Activated naive CD8-positive, alpha-beta T cell (primary cell): ENCODE results near the gene UFL1.
"Not testable (repeated sequence)": the region's sequence is repeated elsewhere in the genome, so short reads cannot be mapped to it uniquely, and the experiment has no call there.

Experiments used
- H3K27ac Mint-ChIP-seq: one replicate; pipeline ENCODE4 v1.8.0; 2021; ENCODE audit warnings: mixed read lengths
- H3K27me3 Mint-ChIP-seq: one replicate; pipeline ENCODE4 v1.8.0; 2021; ENCODE audit warnings: mixed read lengths
- H3K36me3 Mint-ChIP-seq: one replicate; pipeline ENCODE4 v1.8.0; 2021; ENCODE audit warnings: mixed read lengths
- H3K4me1 Mint-ChIP-seq: one replicate; pipeline ENCODE4 v1.8.0; 2021; ENCODE audit warnings: low read depth, mixed read lengths
- H3K4me3 Mint-ChIP-seq: one replicate; pipeline ENCODE4 v1.8.0; 2021; ENCODE audit warnings: mild to moderate bottlenecking, mixed read lengths
- H3K9me3 Mint-ChIP-seq: one replicate; pipeline ENCODE4 v1.8.0; 2021; ENCODE audit warnings: low read depth, mixed read lengths

The UFL1 gene

DNA sequence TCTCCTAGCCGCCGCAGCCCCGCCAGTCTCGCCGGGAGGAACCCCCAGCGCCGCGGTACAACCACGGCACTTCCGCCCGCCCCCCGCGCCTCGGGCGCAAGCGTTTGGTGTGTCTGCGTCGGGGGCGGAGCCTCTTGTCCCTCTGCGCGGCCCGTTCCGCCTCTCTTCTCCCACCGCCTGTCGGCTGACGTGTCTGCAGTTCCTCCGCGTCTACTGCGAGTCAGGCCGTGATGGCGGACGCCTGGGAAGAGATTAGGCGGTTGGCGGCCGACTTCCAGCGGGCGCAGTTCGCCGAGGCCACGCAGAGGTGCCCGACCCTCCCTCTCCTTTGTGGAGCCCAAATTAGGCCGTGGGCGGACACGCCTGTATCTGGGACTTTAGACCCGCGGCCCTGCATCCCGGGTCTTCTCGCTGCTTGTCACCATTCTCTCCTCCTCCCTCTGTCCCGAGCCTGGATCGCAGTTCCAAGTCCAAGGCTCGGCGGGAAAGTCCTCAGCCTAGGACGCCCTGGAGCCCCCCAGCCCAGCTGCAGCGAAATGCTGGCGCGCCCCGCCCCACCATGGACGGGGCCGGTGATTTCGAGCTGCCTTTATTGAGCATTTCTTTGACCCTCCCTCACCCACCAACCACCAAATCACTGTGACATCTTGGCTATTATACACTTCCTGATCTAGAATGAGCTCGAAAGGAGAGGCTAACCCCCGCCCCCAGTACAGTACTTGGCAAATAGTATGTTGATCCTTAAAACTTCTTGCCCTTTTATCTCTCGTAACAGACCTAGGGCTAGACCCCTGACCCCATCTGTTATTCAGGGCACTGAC, at the start of gene UFL1:
UFL1 (plus strand) TSS at position 163 of the 821 bp plus-strand sequence; CDS start at position 231, 68 bp downstream.
- no peaks in the 10 kb centered on the region for H3K27me3 Mint-ChIP-seq
- peaks cover 37% of the 10 kb centered on the region for H3K4me1 Mint-ChIP-seq
- H3K36me3 Mint-ChIP-seq, result peaks cover 3% of the 10 kb centered on the region
- H3K9me3 Mint-ChIP-seq, result no peaks in the 10 kb centered on the region
- H3K27ac Mint-ChIP-seq, result peak within 1 kb of the TSS; percentile 99
- peak within 1 kb of the TSS; percentile 98 for H3K4me3 Mint-ChIP-seq

DNA sequence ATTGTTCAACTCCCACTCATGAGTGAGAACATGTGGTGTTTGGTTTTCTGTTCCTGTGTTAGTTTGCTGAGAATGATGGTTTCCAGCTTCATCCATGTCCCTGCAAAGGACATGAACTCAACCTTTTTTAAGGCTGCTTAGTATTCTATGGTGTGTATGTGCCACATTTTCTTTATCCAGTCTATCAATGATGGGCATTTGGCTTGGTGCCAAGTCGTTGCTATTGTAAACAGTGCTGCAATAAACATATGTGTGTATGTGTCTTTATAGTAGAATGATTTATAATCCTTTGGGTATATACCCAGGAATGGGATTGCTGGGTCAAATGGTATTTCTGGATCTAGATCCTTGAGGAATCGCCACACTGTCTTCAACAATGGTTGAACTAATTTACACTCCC, 49.3 kb upstream of the UFL1 start:
- H3K4me1 Mint-ChIP-seq, H3K27me3 Mint-ChIP-seq, H3K4me3 Mint-ChIP-seq, H3K36me3 Mint-ChIP-seq, H3K27ac Mint-ChIP-seq: not testable (repeated sequence)
- peaks cover 21% of the 10 kb centered on the region for H3K9me3 Mint-ChIP-seq

DNA sequence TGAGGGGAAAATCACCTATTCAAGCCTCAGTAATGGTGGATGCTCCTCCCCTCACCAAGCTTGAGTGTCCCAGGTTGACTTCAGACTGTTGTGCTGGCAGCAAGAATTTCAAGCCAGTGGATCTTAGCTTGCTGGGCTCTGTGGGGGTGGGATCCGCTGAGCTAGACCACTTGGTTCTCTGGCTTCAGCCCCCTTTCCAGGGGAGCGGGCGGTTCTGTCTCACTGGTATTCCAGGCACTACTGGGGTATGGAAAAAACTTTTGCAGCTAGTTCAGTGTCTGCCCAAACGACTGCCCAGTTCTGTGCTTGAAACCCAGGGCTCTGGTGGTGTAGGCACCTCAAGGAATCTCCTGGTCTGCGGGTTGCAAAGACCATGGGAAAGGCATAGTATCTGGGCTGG, 42.9 kb upstream of the UFL1 start:
- Mint-ChIP-seq H3K27ac (no peak overlapping the region), H3K27me3 (no peaks in the 10 kb centered on the region), H3K9me3 (peaks cover 45% of the 10 kb centered on the region), H3K36me3 (peaks cover 18% of the 10 kb centered on the region), H3K4me3 (no peak overlapping the region), H3K4me1 (no peaks in the 10 kb centered on the region)

DNA sequence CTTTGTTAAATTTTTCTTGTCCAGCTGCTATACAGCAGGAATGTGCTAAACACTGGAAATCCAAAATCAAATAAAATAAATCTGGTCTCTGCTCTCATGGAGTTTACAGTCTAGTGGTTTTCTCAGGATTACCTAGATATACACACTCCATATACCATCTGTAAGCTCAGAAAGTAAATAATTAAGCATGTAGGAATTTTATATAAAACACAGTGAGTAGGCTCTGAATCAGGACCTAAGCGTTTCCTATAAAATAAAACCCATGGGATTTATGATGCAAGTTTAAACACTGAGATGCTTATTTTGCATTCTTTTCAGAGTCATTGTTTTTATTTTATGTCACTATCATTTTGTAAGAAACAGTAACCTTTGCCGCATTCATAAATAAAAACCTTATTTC, 29.7 kb upstream of the UFL1 start:
- Mint-ChIP-seq H3K4me3 (no peak overlapping the region), H3K4me1 (no peaks in the 10 kb centered on the region), H3K36me3 (peaks cover 13% of the 10 kb centered on the region), H3K27me3 (no peaks in the 10 kb centered on the region), H3K9me3 (peaks cover 23% of the 10 kb centered on the region), H3K27ac (no peak overlapping the region)

DNA sequence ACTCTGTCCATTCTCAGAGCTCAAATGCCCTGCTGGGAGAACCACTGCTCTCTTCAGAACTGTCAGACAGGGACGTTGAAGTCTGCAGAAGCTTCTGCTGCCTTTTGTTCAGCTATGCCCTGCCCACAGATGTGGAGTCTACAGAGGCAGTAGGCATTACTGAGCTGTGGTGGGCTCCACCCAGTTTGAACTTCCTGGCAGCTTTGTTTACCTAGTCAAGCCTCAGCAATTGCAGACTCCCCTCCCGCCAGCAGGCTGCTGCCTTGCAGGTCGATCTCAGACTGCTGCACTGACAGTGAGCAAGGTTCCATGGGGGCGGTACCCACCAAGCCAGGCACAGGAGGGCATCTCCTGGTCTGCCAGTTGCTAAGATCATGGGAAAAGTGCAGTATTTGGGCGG, 21.8 kb upstream of the UFL1 start:
- no peak overlapping the region for H3K4me3 Mint-ChIP-seq
- H3K27me3 Mint-ChIP-seq, result no peaks in the 10 kb centered on the region
- H3K9me3 Mint-ChIP-seq, result peaks cover 22% of the 10 kb centered on the region
- H3K36me3 Mint-ChIP-seq, result peaks cover 26% of the 10 kb centered on the region
- peaks cover 32% of the 10 kb centered on the region for H3K4me1 Mint-ChIP-seq
- H3K27ac Mint-ChIP-seq, result no peak overlapping the region

DNA sequence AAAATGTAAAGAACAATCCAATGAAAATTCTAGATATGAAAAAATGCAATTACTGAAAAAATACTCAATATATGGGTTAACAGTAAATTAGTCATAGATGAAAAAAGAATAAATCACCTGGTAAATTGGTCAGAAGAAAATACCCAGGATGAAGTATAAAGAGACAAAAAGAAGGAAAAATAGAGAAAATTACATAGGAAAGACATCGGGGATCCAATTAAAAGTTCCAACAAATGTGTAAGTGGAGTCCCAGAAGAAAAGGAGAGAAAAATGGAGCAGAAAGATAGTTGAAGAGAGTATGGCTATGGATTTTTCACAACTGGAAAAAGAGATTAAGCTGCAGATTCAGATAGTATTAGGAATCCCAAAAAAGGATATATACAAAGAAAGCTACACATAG, 18.7 kb upstream of the UFL1 start:
- H3K27ac Mint-ChIP-seq, result no peak overlapping the region
- H3K9me3 Mint-ChIP-seq, result peaks cover 14% of the 10 kb centered on the region
- H3K36me3 Mint-ChIP-seq, result peaks cover 27% of the 10 kb centered on the region

DNA sequence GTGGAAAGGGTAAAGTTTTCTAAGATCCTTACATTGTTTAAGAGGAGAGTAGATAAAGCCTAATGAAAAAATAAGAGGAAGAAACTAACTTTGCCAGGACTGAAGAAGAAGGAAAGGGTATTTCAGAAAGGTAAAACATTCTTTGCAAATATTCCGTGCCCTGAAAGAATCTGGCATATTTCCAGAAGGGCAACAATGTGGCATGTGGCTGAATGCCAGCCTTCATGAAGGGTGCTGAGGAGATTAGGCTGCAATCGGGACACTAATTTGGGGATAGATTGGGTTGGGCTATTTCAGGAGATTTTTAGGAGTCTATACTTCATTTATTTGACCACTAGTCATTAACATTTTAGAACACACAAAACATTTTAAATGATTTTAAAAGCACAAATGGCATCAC, 16.2 kb upstream of the UFL1 start:
- peaks cover 17% of the 10 kb centered on the region for H3K9me3 Mint-ChIP-seq
- H3K4me1 Mint-ChIP-seq, result peaks cover 6% of the 10 kb centered on the region
- H3K4me3 Mint-ChIP-seq, result no peak overlapping the region
- no peak overlapping the region for H3K27ac Mint-ChIP-seq
- no peaks in the 10 kb centered on the region for H3K27me3 Mint-ChIP-seq
- H3K36me3 Mint-ChIP-seq, result peaks cover 25% of the 10 kb centered on the region

More for the DNA sequence above, 18.7 kb upstream of the UFL1 start:
- peaks cover 26% of the 10 kb centered on the region for H3K4me1 Mint-ChIP-seq
- H3K4me3 Mint-ChIP-seq, result no peak overlapping the region
- no peaks in the 10 kb centered on the region for H3K27me3 Mint-ChIP-seq

DNA sequence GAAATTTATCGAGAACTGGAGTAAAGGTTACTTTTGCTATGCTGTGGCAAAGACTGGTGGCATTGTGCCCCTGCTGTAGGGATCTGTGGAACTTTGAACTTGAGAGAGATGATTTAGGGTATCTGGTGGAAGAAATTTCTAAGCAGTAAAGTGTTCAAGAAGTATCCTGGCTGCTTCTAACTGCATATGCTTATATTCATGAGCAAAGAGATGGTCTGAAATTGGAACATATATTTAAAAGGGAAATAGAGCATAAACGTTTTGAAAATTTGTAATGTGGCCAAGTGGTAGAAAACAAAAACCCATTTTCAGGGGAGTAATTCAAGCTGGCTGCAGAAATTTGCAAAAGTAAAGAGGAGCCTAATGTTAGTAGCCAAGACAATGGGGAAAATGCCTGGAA, 12.3 kb upstream of the UFL1 start:
- Mint-ChIP-seq H3K9me3 (peaks cover 8% of the 10 kb centered on the region), H3K27ac (no peak overlapping the region), H3K4me1 (no peaks in the 10 kb centered on the region), H3K4me3 (no peak overlapping the region), H3K27me3 (no peaks in the 10 kb centered on the region), H3K36me3 (peaks cover 30% of the 10 kb centered on the region)

DNA sequence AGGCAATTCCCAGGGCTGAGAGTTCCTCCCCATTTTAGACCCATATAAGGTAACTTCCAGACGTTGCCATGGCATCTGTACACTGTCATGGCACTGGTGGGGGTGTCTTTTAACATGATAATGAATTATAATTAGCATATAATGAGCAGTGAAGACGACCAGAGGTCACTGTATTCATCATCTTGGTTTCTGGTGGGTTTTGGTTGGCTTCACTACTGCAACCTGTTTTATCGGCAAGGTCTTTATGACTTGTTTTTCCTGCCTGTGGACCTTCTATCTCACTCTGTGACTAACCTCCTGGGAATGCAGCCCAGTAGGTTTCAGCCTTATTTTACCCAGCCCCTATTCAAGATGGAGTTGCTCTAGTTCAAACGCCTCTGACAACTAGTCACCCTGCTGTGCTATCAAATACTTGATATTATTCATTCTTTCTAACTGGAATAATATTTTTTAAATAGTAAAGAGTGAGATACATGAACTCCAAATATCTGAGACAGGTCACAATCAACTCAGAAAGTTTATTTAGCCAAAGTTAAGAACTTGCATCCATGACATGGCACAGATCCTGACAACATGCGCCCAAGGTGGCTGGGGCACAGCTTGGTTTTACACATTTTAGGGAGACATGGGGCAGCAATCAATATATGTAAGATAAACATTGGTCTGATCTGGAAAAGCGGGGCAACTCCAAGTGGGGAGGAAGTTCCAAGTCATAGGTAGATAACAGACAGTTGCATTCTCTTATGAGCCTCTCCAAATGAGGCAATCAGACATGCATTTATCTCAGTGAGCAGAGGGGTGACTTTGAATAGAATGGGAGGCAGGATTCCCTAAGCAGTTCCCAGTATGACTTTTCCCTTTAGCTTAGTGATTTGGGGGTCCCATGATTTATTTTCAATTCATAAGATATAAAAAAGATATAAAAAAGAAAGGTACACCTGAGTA, 1.2 kb upstream of the UFL1 start:
- H3K4me1 Mint-ChIP-seq, result peaks cover 31% of the 10 kb centered on the region
- no peaks in the 10 kb centered on the region for H3K9me3 Mint-ChIP-seq
- H3K27ac Mint-ChIP-seq, result peak overlapping the region; percentile 34
- no peaks in the 10 kb centered on the region for H3K27me3 Mint-ChIP-seq
- peak overlapping the region; percentile 98 for H3K4me3 Mint-ChIP-seq
- H3K36me3 Mint-ChIP-seq, result peaks cover 2% of the 10 kb centered on the region

DNA sequence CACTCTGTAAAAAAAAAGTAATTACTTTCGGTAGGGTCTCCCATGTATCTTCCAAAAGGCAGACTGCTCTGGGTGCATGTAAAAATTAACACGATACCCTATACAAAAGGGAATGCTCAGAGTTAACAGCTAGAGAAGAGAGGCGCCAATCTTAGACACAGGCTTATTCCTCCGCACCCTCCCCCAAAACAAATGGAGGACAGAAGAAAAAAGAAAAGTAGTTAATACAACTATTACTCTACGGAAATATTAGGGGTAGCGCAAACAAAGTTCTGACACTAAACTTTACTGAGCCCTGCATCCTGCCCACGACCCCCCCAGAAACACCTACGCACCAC, 331 bp upstream of the UFL1 start:
- Mint-ChIP-seq H3K27ac (peak overlapping the region; percentile 99), H3K27me3 (no peaks in the 10 kb centered on the region), H3K4me3 (peak overlapping the region; percentile 98), H3K9me3 (no peaks in the 10 kb centered on the region), H3K36me3 (peaks cover 3% of the 10 kb centered on the region), H3K4me1 (peaks cover 34% of the 10 kb centered on the region)

DNA sequence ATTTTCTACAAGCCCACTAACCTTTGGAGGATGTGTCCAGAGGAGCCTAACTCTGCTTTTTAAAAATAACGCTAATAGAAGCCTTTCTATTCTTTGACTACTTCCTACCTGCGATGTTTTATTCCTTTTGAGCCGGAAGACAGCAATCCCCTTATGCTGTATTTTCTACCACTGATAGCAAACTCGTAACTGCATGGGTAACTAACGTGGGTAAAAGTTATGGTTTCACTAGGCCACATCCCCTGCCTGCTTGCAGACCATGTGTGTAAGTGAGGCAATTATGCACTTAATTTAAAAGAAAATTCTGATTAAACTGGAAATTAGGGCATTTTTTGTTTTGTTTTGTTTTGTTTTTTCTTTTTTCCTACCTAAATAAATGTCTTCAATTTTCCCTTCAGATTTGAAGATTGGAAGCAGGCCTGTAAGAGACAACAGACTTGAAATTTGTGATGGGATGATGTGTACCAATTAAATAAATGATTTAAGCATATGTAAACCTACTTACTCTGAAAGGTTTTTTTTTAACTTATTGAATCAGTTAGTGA, 931 bp downstream of the UFL1 start:
- peaks cover 5% of the 10 kb centered on the region for H3K36me3 Mint-ChIP-seq
- no peaks in the 10 kb centered on the region for H3K27me3 Mint-ChIP-seq
- peaks cover 39% of the 10 kb centered on the region for H3K4me1 Mint-ChIP-seq
- H3K27ac Mint-ChIP-seq, result peak overlapping the region; percentile 99
- no peaks in the 10 kb centered on the region for H3K9me3 Mint-ChIP-seq
- peak overlapping the region; percentile 98 for H3K4me3 Mint-ChIP-seq

DNA sequence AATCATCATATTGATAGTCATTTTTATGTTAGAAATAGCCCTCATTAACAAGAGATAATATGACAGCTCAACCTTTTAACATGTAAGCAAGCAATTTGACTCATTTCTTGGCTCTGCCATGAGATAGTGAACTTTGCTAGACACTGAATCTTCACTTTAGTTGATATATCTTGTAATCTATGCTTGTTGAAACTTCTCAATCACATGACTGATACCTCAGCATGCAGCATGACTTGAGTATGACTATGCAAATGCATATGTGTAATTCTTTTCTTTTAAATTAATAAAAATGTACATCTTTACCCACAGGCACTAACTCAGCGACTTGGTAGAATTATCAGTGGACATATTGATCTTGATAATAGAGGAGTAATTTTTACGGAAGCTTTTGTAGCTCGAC, 6.6 kb downstream of the UFL1 start:
- H3K27me3 Mint-ChIP-seq, result no peaks in the 10 kb centered on the region
- no peak overlapping the region for H3K27ac Mint-ChIP-seq
- no peak overlapping the region for H3K4me3 Mint-ChIP-seq
- H3K9me3 Mint-ChIP-seq, result no peaks in the 10 kb centered on the region
- H3K36me3 Mint-ChIP-seq, result peaks cover 30% of the 10 kb centered on the region
- peaks cover 48% of the 10 kb centered on the region for H3K4me1 Mint-ChIP-seq

DNA sequence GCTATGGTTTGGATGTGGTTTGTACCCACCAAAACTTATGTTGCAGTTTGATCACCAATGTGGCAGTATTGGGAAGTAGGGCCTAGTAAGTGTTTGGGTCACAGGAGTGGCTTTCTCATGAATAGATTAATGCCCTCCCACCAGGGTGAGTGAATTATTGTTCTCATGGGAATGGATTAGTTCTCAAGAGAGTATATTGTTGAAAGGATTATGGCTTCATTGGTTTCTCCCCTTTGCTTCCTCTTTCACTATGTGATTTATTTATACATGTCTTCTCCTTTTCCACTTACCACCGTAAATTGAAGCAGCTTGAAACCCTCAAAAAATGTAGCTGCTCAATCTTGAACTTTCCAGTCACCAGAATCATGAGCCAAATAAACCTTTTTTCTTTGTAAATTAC, 10.8 kb downstream of the UFL1 start:
- Mint-ChIP-seq H3K4me3 (no peak overlapping the region), H3K4me1 (peaks cover 32% of the 10 kb centered on the region), H3K27me3 (no peaks in the 10 kb centered on the region), H3K9me3 (no peaks in the 10 kb centered on the region), H3K36me3 (peaks cover 27% of the 10 kb centered on the region), H3K27ac (peak overlapping the region; percentile 22)

DNA sequence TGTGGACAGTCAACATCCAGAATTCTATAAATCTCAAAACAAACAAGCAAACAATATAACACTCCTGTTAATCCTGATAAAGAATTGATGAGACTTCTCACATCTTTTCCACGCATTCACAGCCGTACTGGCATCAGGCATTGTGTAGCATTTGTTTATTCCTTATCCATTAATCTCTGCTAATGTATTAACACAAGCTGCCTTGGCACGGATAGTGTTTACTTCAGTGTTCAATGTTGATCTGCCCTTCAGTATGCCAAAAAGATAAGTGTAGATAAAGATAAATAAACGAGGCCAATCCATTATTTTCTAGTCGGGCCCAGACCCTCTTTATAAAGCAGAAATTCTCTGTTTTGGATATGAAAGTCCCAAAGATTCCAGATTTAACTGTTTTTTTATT, 16.1 kb downstream of the UFL1 start:
- H3K27ac Mint-ChIP-seq, result no peak overlapping the region
- H3K27me3 Mint-ChIP-seq, result no peaks in the 10 kb centered on the region
- peaks cover 9% of the 10 kb centered on the region for H3K36me3 Mint-ChIP-seq
- H3K4me1 Mint-ChIP-seq, result peaks cover 4% of the 10 kb centered on the region
- H3K9me3 Mint-ChIP-seq, result no peaks in the 10 kb centered on the region
- no peak overlapping the region for H3K4me3 Mint-ChIP-seq

DNA sequence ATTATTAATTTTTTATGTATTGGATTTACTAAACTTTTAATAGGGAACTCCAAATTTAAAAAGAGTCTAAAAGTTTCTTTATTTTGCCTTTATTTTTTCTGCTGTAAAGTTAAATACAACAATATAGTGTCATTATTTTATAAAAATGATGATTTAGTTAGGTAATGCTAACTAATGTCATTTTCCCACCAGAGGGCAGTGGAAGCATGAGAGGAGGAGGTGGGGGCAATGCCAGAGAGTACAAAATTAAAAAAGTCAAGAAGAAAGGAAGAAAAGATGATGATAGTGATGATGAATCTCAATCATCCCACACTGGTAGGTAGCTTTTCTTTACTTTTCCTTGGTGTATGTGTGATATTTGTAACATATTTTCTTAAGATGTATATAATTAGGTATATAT, 21.1 kb downstream of the UFL1 start:
- no peak overlapping the region for H3K4me3 Mint-ChIP-seq
- no peak overlapping the region for H3K27ac Mint-ChIP-seq
- H3K36me3 Mint-ChIP-seq, result peaks cover 17% of the 10 kb centered on the region
- H3K27me3 Mint-ChIP-seq, result no peaks in the 10 kb centered on the region
- H3K4me1 Mint-ChIP-seq, result no peaks in the 10 kb centered on the region
- no peaks in the 10 kb centered on the region for H3K9me3 Mint-ChIP-seq
